Esophagus muscularis mucosa (tissue), 4 donors: Measurements from ENCODE around the gene DENND4C.

Experiments used
- CTCF ChIP-seq, 3 experiments: fragments of 200-600 bp in 2 of 3; fragments of 450-650 bp in 1 of 3; sonication (generic) in 2 of 3; IDR thresholded peaks; one replicate each; pipeline ENCODE4 v1.5.1; 2017 to 2019; ENCODE audit warnings: antibody characterized with exemption in 3 of 3, mild to moderate bottlenecking in 2 of 3, moderate library complexity in 1 of 3
- EP300 ChIP-seq: sonication (generic); formaldehyde crosslinking; IDR thresholded peaks from one replicate; pipeline ENCODE4 v1.6.1; 2017; ENCODE audit warnings: antibody characterized with exemption
- POLR2A ChIP-seq: fragments of 450-650 bp; IDR thresholded peaks from one replicate; pipeline ENCODE4 v1.6.1; 2017; ENCODE audit warnings: antibody characterized with exemption, moderate library complexity, mild to moderate bottlenecking, low read depth

- TF ChIP-seq EP300 (no peak), CTCF (IDR thresholded peaks at IDR 0.05) (no peak), POLR2A (no peak)
Observed at GRCh38 chr9:19241728-19242127, 11.2 kb downstream of the DENND4C start.
